HL-60 (cell line): ENCODE measurements around the gene ANKRD6.

ENCODE experiments used
- DNase-seq, 2 experiments: peaks; one replicate each; pipeline ENCODE4 v3.0.0-alpha.2; 2010 to 2020; ENCODE audit warnings: low read depth in 1 of 2, low spot score in 1 of 2
- H3K27ac ChIP-seq: fragments of 250-450 bp; sonication (Bioruptor Pico); replicated peaks from 2 replicates; pipeline ENCODE4 v1.5.1; 2020; ENCODE audit warnings: mild to moderate bottlenecking, moderate library complexity
- H3K27me3 ChIP-seq: fragments of 250-450 bp; sonication (Bioruptor Pico); 2 replicates; pipeline ENCODE4 v1.5.1; 2021; ENCODE audit warnings: mild to moderate bottlenecking, moderate library complexity; ENCODE audit not compliant: insufficient read depth, poor library complexity, severe bottlenecking
- H3K4me3 ChIP-seq: replicated peaks from 2 replicates; pipeline ENCODE4 v1.5.1; 2011; ENCODE audit warnings: mild to moderate bottlenecking, control low read depth, low read length; ENCODE audit not compliant: insufficient read depth
- CTCF ChIP-seq: IDR thresholded peaks from one replicate; pipeline ENCODE4 v1.5.1; 2011; ENCODE audit warnings: low read length, control low read depth, inconsistent platforms; ENCODE audit not compliant: insufficient read depth
- GABPA ChIP-seq: IDR thresholded peaks from 2 replicates; pipeline ENCODE4 v1.6.1; 2012; ENCODE audit warnings: low read depth
- POLR2AphosphoS5 ChIP-seq: IDR thresholded peaks from 2 replicates; pipeline ENCODE4 v1.6.1; 2012; ENCODE audit warnings: low read depth
- SPI1 ChIP-seq: IDR thresholded peaks from 2 replicates; pipeline ENCODE4 v1.6.1; 2012; ENCODE audit warnings: low read depth, mild to moderate bottlenecking, borderline replicate concordance
- TF ChIP-seq, protein P1 (sequence below): IDR thresholded peaks from 2 replicates; pipeline ENCODE4 v1.6.1; 2012; ENCODE audit warnings: low read depth; ENCODE audit not compliant: insufficient replicate concordance

ANKRD6 gene

GRCh38 chr6:89678531-89678930, 245.6 kb downstream of the ANKRD6 start:
- Histone ChIP-seq H3K4me3 (no peak overlapping the region), H3K27me3 (no peaks in the 10 kb centered on the region), H3K27ac (no peak overlapping the region)
- no peak for DNase-seq
- TF ChIP-seq CTCF: no peak
- no peak for TF ChIP-seq SPI1
- TF ChIP-seq POLR2AphosphoS5: no peak
- TF ChIP-seq GABPA: no peak
- TF ChIP-seq, protein P1, sequence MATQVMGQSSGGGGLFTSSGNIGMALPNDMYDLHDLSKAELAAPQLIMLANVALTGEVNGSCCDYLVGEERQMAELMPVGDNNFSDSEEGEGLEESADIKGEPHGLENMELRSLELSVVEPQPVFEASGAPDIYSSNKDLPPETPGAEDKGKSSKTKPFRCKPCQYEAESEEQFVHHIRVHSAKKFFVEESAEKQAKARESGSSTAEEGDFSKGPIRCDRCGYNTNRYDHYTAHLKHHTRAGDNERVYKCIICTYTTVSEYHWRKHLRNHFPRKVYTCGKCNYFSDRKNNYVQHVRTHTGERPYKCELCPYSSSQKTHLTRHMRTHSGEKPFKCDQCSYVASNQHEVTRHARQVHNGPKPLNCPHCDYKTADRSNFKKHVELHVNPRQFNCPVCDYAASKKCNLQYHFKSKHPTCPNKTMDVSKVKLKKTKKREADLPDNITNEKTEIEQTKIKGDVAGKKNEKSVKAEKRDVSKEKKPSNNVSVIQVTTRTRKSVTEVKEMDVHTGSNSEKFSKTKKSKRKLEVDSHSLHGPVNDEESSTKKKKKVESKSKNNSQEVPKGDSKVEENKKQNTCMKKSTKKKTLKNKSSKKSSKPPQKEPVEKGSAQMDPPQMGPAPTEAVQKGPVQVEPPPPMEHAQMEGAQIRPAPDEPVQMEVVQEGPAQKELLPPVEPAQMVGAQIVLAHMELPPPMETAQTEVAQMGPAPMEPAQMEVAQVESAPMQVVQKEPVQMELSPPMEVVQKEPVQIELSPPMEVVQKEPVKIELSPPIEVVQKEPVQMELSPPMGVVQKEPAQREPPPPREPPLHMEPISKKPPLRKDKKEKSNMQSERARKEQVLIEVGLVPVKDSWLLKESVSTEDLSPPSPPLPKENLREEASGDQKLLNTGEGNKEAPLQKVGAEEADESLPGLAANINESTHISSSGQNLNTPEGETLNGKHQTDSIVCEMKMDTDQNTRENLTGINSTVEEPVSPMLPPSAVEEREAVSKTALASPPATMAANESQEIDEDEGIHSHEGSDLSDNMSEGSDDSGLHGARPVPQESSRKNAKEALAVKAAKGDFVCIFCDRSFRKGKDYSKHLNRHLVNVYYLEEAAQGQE: no peak

GRCh38 chr6:89679215-89680120, 246.5 kb downstream of the ANKRD6 start:
- H3K4me3 ChIP-seq: no peak overlapping the region
- no peak for DNase-seq

GRCh38 chr6:89680150-89680549, 247.2 kb downstream of the ANKRD6 start:
- H3K4me3 ChIP-seq: no peak overlapping the region
- TF ChIP-seq GABPA (no peak), SPI1 (no peak), POLR2AphosphoS5 (no peak), CTCF (no peak)
- TF ChIP-seq, protein P1: no peak
- no peak for DNase-seq
- no peak overlapping the region for H3K27ac ChIP-seq
- H3K27me3 ChIP-seq: no peaks in the 10 kb centered on the region

More at GRCh38 chr6:89679215-89680120, 246.5 kb downstream of the ANKRD6 start:
- TF ChIP-seq POLR2AphosphoS5 (no peak), CTCF (no peak), SPI1 (no peak), GABPA (no peak)
- TF ChIP-seq, protein P1: no peak
- Histone ChIP-seq H3K27ac (no peak overlapping the region), H3K27me3 (no peaks in the 10 kb centered on the region)
